Umbilical cord (tissue), 1 donor: ENCODE measurements around the gene FITM1. TPM values are rescaled to one million over a fixed set of nuclear protein-coding genes. Genes with fewer than 3 reads are reported as not detected.

Experiments used
- total RNA-seq: library from RNA; depleted of rRNA; stranded (reverse); fragments of >200 nt; gene quantifications from one replicate; pipeline ENCODE4 v1.2.3, GENCODE V29; 2014; ENCODE audit warnings: low replicate concordance; ENCODE audit not compliant: insufficient read depth

The FITM1 gene
- total RNA-seq, 1 donor from 2014 or later: 3.6 TPM

Other genes with a start within 250 kb of the FITM1 start
- 15.9 TPM for gene DHRS4, start 176.9 kb upstream of the FITM1 start, total RNA-seq
- 13.2 TPM for gene DHRS4L2, start 141.7 kb upstream of the FITM1 start, total RNA-seq
- 1.2 TPM for gene CARMIL3, start 78.7 kb upstream of the FITM1 start, total RNA-seq
- gene CPNE6, start 59.1 kb upstream of the FITM1 start, total RNA-seq: 2.4 TPM
- gene PCK2, start 36.3 kb upstream of the FITM1 start, total RNA-seq: 13.2 TPM
- gene DCAF11, start 15.9 kb upstream of the FITM1 start, total RNA-seq: 37.3 TPM
- gene NRL, start 15.7 kb upstream of the FITM1 start, total RNA-seq: 0.24 TPM
- gene PSME1, start 5.5 kb downstream of the FITM1 start, total RNA-seq: 35.4 TPM
- 25.3 TPM for gene EMC9, start 10.9 kb downstream of the FITM1 start, total RNA-seq
- gene PSME2, start 16.0 kb downstream of the FITM1 start, total RNA-seq: 17.1 TPM
- gene RNF31, start 16.8 kb downstream of the FITM1 start, total RNA-seq: 22.6 TPM
- gene IRF9, start 30.6 kb downstream of the FITM1 start, total RNA-seq: 133 TPM
- gene REC8, start 41.4 kb downstream of the FITM1 start, total RNA-seq: 10.1 TPM
- 7.7 TPM for gene IPO4, start 58.2 kb downstream of the FITM1 start, total RNA-seq
- 49.6 TPM for gene TM9SF1, start 64.8 kb downstream of the FITM1 start, total RNA-seq
- not detected for gene TSSK4, start 75.0 kb downstream of the FITM1 start, total RNA-seq
- gene CHMP4A, start 82.8 kb downstream of the FITM1 start, total RNA-seq: 5.3 TPM
- gene MDP1, start 85.4 kb downstream of the FITM1 start, total RNA-seq: 3.9 TPM
- gene NEDD8, start 101.7 kb downstream of the FITM1 start, total RNA-seq: 68.6 TPM
- 49.4 TPM for gene GMPR2, start 102.3 kb downstream of the FITM1 start, total RNA-seq
- gene TINF2, start 112.0 kb downstream of the FITM1 start, total RNA-seq: 33.2 TPM
- 9.4 TPM for gene TGM1, start 132.5 kb downstream of the FITM1 start, total RNA-seq
- gene RABGGTA, start 140.9 kb downstream of the FITM1 start, total RNA-seq: 14.0 TPM
- gene DHRS1, start 169.1 kb downstream of the FITM1 start, total RNA-seq: 45.3 TPM
- gene NOP9, start 169.2 kb downstream of the FITM1 start, total RNA-seq: 12.5 TPM
- 4.8 TPM for gene CIDEB, start 177.3 kb downstream of the FITM1 start, total RNA-seq
- 8.9 TPM for gene LTB4R2, start 179.5 kb downstream of the FITM1 start, total RNA-seq
- 1.4 TPM for gene LTB4R, start 180.8 kb downstream of the FITM1 start, total RNA-seq
- 8.2 TPM for gene ADCY4, start 204.4 kb downstream of the FITM1 start, total RNA-seq
- gene RIPK3, start 209.3 kb downstream of the FITM1 start, total RNA-seq: 5.3 TPM
- 40.0 TPM for gene NFATC4, start 237.5 kb downstream of the FITM1 start, total RNA-seq